ENCODE results near the gene IL15. TPM values are rescaled to one million over a fixed set of nuclear protein-coding genes. Genes with fewer than 3 reads are reported as not detected.

Gene IL15
- total and polyA plus RNA-seq, 2 of the 8 experiments (the other 6 are each of a cell fraction or from before 2014, with no cell fraction given), result 0.30 to 0.61 TPM

GRCh38 chr4:141684785-141685184 lies 48.4 kb downstream of the IL15 start:
- H2AK5ac ChIP-seq (ENCODE audit: low read depth, low read length), result no peak overlapping the region
- H3K23ac ChIP-seq (ENCODE audit: insufficient read length), result no peak overlapping the region
- H3K79me2 ChIP-seq (ENCODE audit: control insufficient read depth in 1 of 2, insufficient read depth in 2 of 2, low read length in 2 of 2), result no peaks in the 10 kb centered on the region
- H4K91ac ChIP-seq (replicated peaks; ENCODE audit: insufficient read length, low read length), result no peak overlapping the region
- no peak overlapping the region for H3K4me2 ChIP-seq (ENCODE audit: insufficient read depth in 1 of 2, low read depth in 2 of 2, low read length in 2 of 2)
- no peak overlapping the region for H2BK20ac ChIP-seq (ENCODE audit: low read length)
- no peak overlapping the region for H2BK12ac ChIP-seq (ENCODE audit: low read depth, low read length)
- no peak overlapping the region for H3K27ac ChIP-seq (ENCODE audit: low read depth, low read length)
- no peak overlapping the region for H3K4me3 ChIP-seq (ENCODE audit: extremely low read depth in 1 of 4, insufficient read depth in 2 of 4, low read depth in 3 of 4, low read length in 4 of 4)
- no peak overlapping the region for H2BK120ac ChIP-seq (replicated peaks; ENCODE audit: low read depth, low read length)
- POLR2A ChIA-PET (ENCODE audit: partially characterized antibody), result no interaction called here
- H3K36me3 ChIP-seq (ENCODE audit: control insufficient read depth in 2 of 4, insufficient read depth in 4 of 4, low read length in 3 of 4), result no peaks in the 10 kb centered on the region
- CTCF ChIA-PET (ENCODE audit: partially characterized antibody), result interaction anchor here (0.7 to 1.5 kb wide), 3 partner anchors 18 to 30 kb away, joined by 3 to 5 read pairs (median 4); no protein-coding TSS in a partner anchor
- H3K18ac ChIP-seq (ENCODE audit: extremely low read depth, low read length), result no peak overlapping the region
- no peak overlapping the region for H4K5ac ChIP-seq (ENCODE audit: insufficient read length, low read depth, low read length)
- no peaks in the 10 kb centered on the region for H3K79me1 ChIP-seq (ENCODE audit: low read depth, low read length)
- H3K14ac ChIP-seq (ENCODE audit: insufficient read length), result no peak overlapping the region
- no peak for TF ChIP-seq RAD21 (IDR thresholded peaks at IDR 0.05 in 1 of 2, conservative IDR thresholded peaks at IDR 0.05 in 1 of 2; ENCODE audit: low read depth in 2 of 2, low read length in 2 of 2)
- no peak for TF ChIP-seq CHD1 (IDR thresholded peaks at IDR 0.05; ENCODE audit: low read depth, low read length)
- TF ChIP-seq JUN (IDR thresholded peaks at IDR 0.05; ENCODE audit: low read depth, low read length), result no peak
- no peak for TF ChIP-seq SP4 (IDR thresholded peaks at IDR 0.05; ENCODE audit: low read length)
- TF ChIP-seq KDM4A (IDR thresholded peaks at IDR 0.05; ENCODE audit: low read depth, low read length, severe bottlenecking), result no peak
- TF ChIP-seq TAF1 (IDR thresholded peaks at IDR 0.05; ENCODE audit: low read depth, low read length), result no peak
- no peak for TF ChIP-seq POLR2AphosphoS5 (IDR thresholded peaks at IDR 0.05; ENCODE audit: low read depth, low read length)
- TF ChIP-seq SP1 (IDR thresholded peaks at IDR 0.05; ENCODE audit: low read depth, low read length), result no peak
- 86% methylated on average over 3 of the region's 3 CpGs; no CpG with 5 or more reads in 1 of the 2 experiments for WGBS, 2 experiments (ENCODE audit: extremely low coverage in 1 of 2, insufficient coverage in 1 of 2, insufficient read length in 1 of 2, insufficient replicate concordance in 2 of 2, low coverage in 1 of 2, low lambda C conversion rate in 2 of 2, missing lambda C conversion rate in 1 of 2)
- DNase-seq (ENCODE audit: low read depth in 1 of 2, low spot score in 2 of 2) (no peak), FAIRE-seq (no peak)
- no peak overlapping the region for H2BK15ac ChIP-seq (ENCODE audit: low read length)
- no peaks in the 10 kb centered on the region for H3K23me2 ChIP-seq (ENCODE audit: low read depth, low read length)
- no peak overlapping the region for H4K8ac ChIP-seq (ENCODE audit: extremely low read depth, insufficient read depth, low read length)
- H2AFZ ChIP-seq (ENCODE audit: low read length), result no peak overlapping the region
- no peak overlapping the region for H3K9ac ChIP-seq (replicated peaks in 1 of 4; ENCODE audit: extremely low read depth in 1 of 4, low read depth in 3 of 4, low read length in 3 of 4)
- H2BK5ac ChIP-seq (ENCODE audit: low read depth, low read length), result no peak overlapping the region
- H3K56ac ChIP-seq (replicated peaks; ENCODE audit: insufficient read length, low read depth, low read length), result no peak overlapping the region
- H3K4me1 ChIP-seq (replicated peaks in 1 of 4; ENCODE audit: control insufficient read depth in 3 of 4, insufficient read depth in 4 of 4, low read length in 3 of 4), result no peaks in the 10 kb centered on the region
- H3K9me3 ChIP-seq (ENCODE audit: insufficient read depth in 2 of 2, low read depth in 1 of 2, low read length in 1 of 2), result no peaks in the 10 kb centered on the region
- H3K4ac ChIP-seq (replicated peaks; ENCODE audit: insufficient read length, low read depth, low read length), result no peak overlapping the region
- H3K27me3 ChIP-seq (replicated peaks in 1 of 4; ENCODE audit: control insufficient read depth in 3 of 4, extremely low read depth in 1 of 4, insufficient read depth in 3 of 4, low read length in 3 of 4), result no peaks in the 10 kb centered on the region
- no peaks in the 10 kb centered on the region for H4K20me1 ChIP-seq (replicated peaks in 1 of 2; ENCODE audit: control insufficient read depth in 1 of 2, insufficient read depth in 2 of 2, low read length in 2 of 2)

Data from H1 (cell line).